SK-N-SH (cell line): ENCODE results near the gene TMEM132D. TPM values are rescaled to one million over a fixed set of nuclear protein-coding genes. Genes with fewer than 3 reads are reported as not detected.

Experiments used
- CTCF ChIA-PET: fragments of 300-600, 350-600 bp; formaldehyde crosslinking; extraction: SDS; loops from one replicate; lab custom pipeline; 2021; lab: Yijun Ruan, JAX
- POLR2A ChIA-PET: fragments of 350-600 bp; sonication (Branson Sonifier 250); formaldehyde crosslinking; extraction: SDS; loops from one replicate; lab custom pipeline; 2020; ENCODE audit warnings: antibody characterized with exemption, inconsistent platforms; lab: Yijun Ruan, JAX
- DNase-seq: peaks from one replicate; pipeline ENCODE4 v3.0.0; 2012
- H2AFZ ChIP-seq: fragments of 200-600 bp; sonication (generic); 2 replicates; pipeline ENCODE4 v1.8.1; 2016; ENCODE audit warnings: antibody characterized with exemption, mild to moderate bottlenecking, low read depth
- H3F3A ChIP-seq: fragments of 200-600 bp; sonication (generic); replicated peaks from 2 replicates; pipeline ENCODE3; 2016; ENCODE audit warnings: antibody characterized with exemption, mild to moderate bottlenecking; ENCODE audit not compliant: insufficient read depth
- H3K27ac ChIP-seq, 2 experiments: fragments of 200-500 bp in 1 of 2; fragments of 200-600 bp in 1 of 2; sonication (Bioruptor generic) in 1 of 2; sonication (generic), shearing (Covaris generic) in 1 of 2; 2 replicates each; pipeline versions ENCODE4 v1.5.1 to v1.6.1; 2014 to 2016; ENCODE audit warnings: low read depth in 2 of 2, inconsistent platforms in 1 of 2, low read length in 1 of 2, mild to moderate bottlenecking in 1 of 2, mixed read lengths in 1 of 2
- H3K27me3 ChIP-seq: fragments of 200-600 bp; sonication (generic), shearing (Covaris generic); 2 replicates; pipeline ENCODE4 v1.6.1; 2016; ENCODE audit warnings: mixed run types; ENCODE audit not compliant: insufficient read depth
- H3K36me3 ChIP-seq, 2 experiments: fragments of 200-500 bp in 1 of 2; fragments of 200-600 bp in 1 of 2; sonication (Bioruptor generic) in 1 of 2; sonication (generic) in 1 of 2; replicated peaks in 1 of 2; 2 replicates each; pipeline versions ENCODE3 to v1.5.1; 2014 to 2016; ENCODE audit warnings: low read length in 1 of 2, mild to moderate bottlenecking in 1 of 2; ENCODE audit not compliant: insufficient read depth in 2 of 2, control insufficient read depth in 1 of 2
- H3K4me1 ChIP-seq, 2 experiments: fragments of 200-500 bp in 1 of 2; fragments of 200-600 bp in 1 of 2; sonication (Bioruptor generic) in 1 of 2; sonication (generic), shearing (Covaris generic) in 1 of 2; 2 replicates each; pipeline versions ENCODE4 v1.5.1 to v1.6.1; 2014 to 2016; ENCODE audit warnings: low read depth in 1 of 2, low read length in 1 of 2, mixed run types in 1 of 2; ENCODE audit not compliant: insufficient read depth in 2 of 2, control insufficient read depth in 1 of 2
- H3K4me2 ChIP-seq: fragments of 200-600 bp; sonication (generic), shearing (Covaris generic); 2 replicates; pipeline ENCODE4 v1.6.1; 2017; ENCODE audit warnings: mixed run types
- H3K4me3 ChIP-seq, 2 experiments: fragments of 200-500 bp in 1 of 2; fragments of 200-600 bp in 1 of 2; sonication (Bioruptor generic) in 1 of 2; sonication (generic), shearing (Covaris generic) in 1 of 2; 2 replicates each; pipeline versions ENCODE4 v1.5.1 to v1.8.1; 2014 to 2016; ENCODE audit warnings: low read depth in 2 of 2, inconsistent platforms in 1 of 2, low read length in 1 of 2, mild to moderate bottlenecking in 1 of 2, mixed read lengths in 1 of 2, moderate library complexity in 1 of 2
- H3K79me2 ChIP-seq: fragments of 200-600 bp; sonication (generic); 2 replicates; pipeline ENCODE4 v1.8.1; 2017; ENCODE audit warnings: mild to moderate bottlenecking; ENCODE audit not compliant: insufficient read depth
- H3K9ac ChIP-seq: fragments of 200-600 bp; sonication (generic); 2 replicates; pipeline ENCODE4 v1.6.1; 2017; ENCODE audit warnings: mixed run types
- H3K9me2 ChIP-seq: fragments of 200-600 bp; sonication (generic); 2 replicates; pipeline ENCODE4 v1.6.1; 2017; ENCODE audit warnings: mixed run types
- H3K9me3 ChIP-seq: fragments of 200-600 bp; sonication (generic); 2 replicates; pipeline ENCODE4 v1.6.1; 2017; ENCODE audit warnings: mixed run types, mild to moderate bottlenecking, moderate library complexity
- H4K20me1 ChIP-seq: fragments of 200-600 bp; sonication (generic); 2 replicates; pipeline ENCODE4 v1.6.1; 2017; ENCODE audit warnings: mild to moderate bottlenecking, mixed run types; ENCODE audit not compliant: insufficient read depth
- CTCF ChIP-seq: fragments of 200-600 bp; sonication (generic); IDR thresholded peaks from 2 replicates; pipeline ENCODE4 v1.6.1; 2017; ENCODE audit warnings: antibody characterized with exemption, mild to moderate bottlenecking, moderate library complexity
- EP300 ChIP-seq, 2 experiments: IDR thresholded peaks; 2 replicates each; pipeline versions ENCODE4 v1.4.0 to v1.6.1; 2012; ENCODE audit warnings: borderline replicate concordance in 1 of 2, low read depth in 1 of 2, low read length in 1 of 2
- FOXM1 ChIP-seq: IDR thresholded peaks from 2 replicates; pipeline ENCODE4 v1.4.0; 2012; ENCODE audit warnings: low read depth, mild to moderate bottlenecking
- GABPA ChIP-seq: IDR thresholded peaks from 2 replicates; pipeline ENCODE4 v1.4.0; 2012; ENCODE audit warnings: low read depth, mild to moderate bottlenecking
- GATA2 ChIP-seq: sonication (generic); formaldehyde crosslinking; IDR thresholded peaks from 2 replicates; pipeline ENCODE4 v1.5.0; 2020; ENCODE audit warnings: mild to moderate bottlenecking, missing genetic modification reagents
- JUND ChIP-seq: IDR thresholded peaks from 2 replicates; pipeline ENCODE4 v1.4.0; 2012
- MAX ChIP-seq: IDR thresholded peaks from 2 replicates; pipeline ENCODE4 v1.4.0; 2012; ENCODE audit warnings: low read depth
- MEF2A ChIP-seq: IDR thresholded peaks from 2 replicates; pipeline ENCODE4 v1.4.0; 2012; ENCODE audit warnings: low read depth, borderline replicate concordance
- NFIC ChIP-seq: IDR thresholded peaks from 2 replicates; pipeline ENCODE4 v1.4.0; 2012; ENCODE audit warnings: borderline replicate concordance
- PBX3 ChIP-seq: IDR thresholded peaks from 2 replicates; pipeline ENCODE4; 2012
- POLR2AphosphoS5 ChIP-seq: IDR thresholded peaks from 2 replicates; pipeline ENCODE4 v1.6.1; 2012; ENCODE audit warnings: low read depth, low read length
- REST ChIP-seq: IDR thresholded peaks from 2 replicates; pipeline ENCODE4 v1.6.1; 2012; ENCODE audit warnings: mild to moderate bottlenecking, low read depth, low read length, moderate library complexity
- RFX5 ChIP-seq: IDR thresholded peaks from 2 replicates; pipeline ENCODE4 v1.6.1; 2012; ENCODE audit warnings: mild to moderate bottlenecking, improper control_type of control experiment, low read length
- RXRA ChIP-seq: IDR thresholded peaks from 2 replicates; pipeline ENCODE4 v1.4.0; 2012; ENCODE audit warnings: low read depth, mild to moderate bottlenecking, borderline replicate concordance
- SIN3A ChIP-seq: IDR thresholded peaks from 2 replicates; pipeline ENCODE4 v1.6.1; 2012; ENCODE audit warnings: low read depth, mild to moderate bottlenecking, low read length, moderate library complexity, borderline replicate concordance
- SMC3 ChIP-seq: IDR thresholded peaks from 2 replicates; pipeline ENCODE4 v1.6.1; 2012; ENCODE audit warnings: low read depth, low read length, improper control_type of control experiment
- TCF12 ChIP-seq: IDR thresholded peaks from 2 replicates; pipeline ENCODE4 v1.4.0; 2012
- WGBS: methylation state at CpG from one replicate; pipeline ENCODE4 v1.1.6; 2017; ENCODE audit warnings: low lambda C conversion rate; 5-methylcytosine and 5-hydroxymethylcytosine counted together
- polyA plus RNA-seq, 3 experiments: library from polyadenylated mRNA; depleted of rRNA; stranded (reverse); fragments of >200 nt; gene quantifications; 2 replicates each; pipeline ENCODE4 v1.2.3, GENCODE V29; 2012

Gene TMEM132D
- polyA plus RNA-seq, 1 of the 3 experiments (the other 2 are of a cell fraction): not detected

GRCh38 chr12:129928643-129929042, 24.8 kb upstream of the TMEM132D start:
- Histone ChIP-seq H2AFZ (no peak overlapping the region), H3K9ac (no peak overlapping the region), H3K4me1 (no peaks in the 10 kb centered on the region), H3K4me3 (no peak overlapping the region), H3K4me2 (no peak overlapping the region), H3K9me2 (no peaks in the 10 kb centered on the region), H4K20me1 (no peaks in the 10 kb centered on the region), H3K9me3 (no peaks in the 10 kb centered on the region), H3K79me2 (no peaks in the 10 kb centered on the region), H3K36me3 (no peaks in the 10 kb centered on the region), H3F3A (no peaks in the 10 kb centered on the region), H3K27me3 (no peaks in the 10 kb centered on the region), H3K27ac (no peak overlapping the region)
- POLR2A ChIA-PET: no interaction called here
- WGBS: 18% methylated on average over 4 of the region's 4 CpGs
- DNase-seq: no peak
- CTCF ChIA-PET: no interaction called here
- TF ChIP-seq PBX3 (no peak), POLR2AphosphoS5 (no peak), GABPA (no peak), NFIC (no peak), SMC3 (no peak), SIN3A (no peak), TCF12 (no peak), RFX5 (no peak)

- TF ChIP-seq EP300 (IDR thresholded peaks at IDR 0.05; ENCODE audit: borderline replicate concordance in 1 of 2, low read depth in 1 of 2, low read length in 1 of 2) (no peak), RXRA (no peak), CTCF (no peak), GATA2 (no peak), SIN3A (no peak), MAX (no peak), JUND (no peak), FOXM1 (no peak), RFX5 (no peak), REST (no peak), MEF2A (no peak)
- Histone ChIP-seq H3K9me3 (no peaks in the 10 kb centered on the region), H3K27ac (no peak overlapping the region), H3K4me2 (no peak overlapping the region), H2AFZ (no peak overlapping the region), H3K27me3 (no peaks in the 10 kb centered on the region), H3K9ac (no peak overlapping the region), H3F3A (no peaks in the 10 kb centered on the region), H3K79me2 (no peaks in the 10 kb centered on the region), H4K20me1 (no peaks in the 10 kb centered on the region), H3K4me3 (no peak overlapping the region), H3K9me2 (no peaks in the 10 kb centered on the region), H3K36me3 (no peaks in the 10 kb centered on the region), H3K4me1 (no peaks in the 10 kb centered on the region)
- 30% methylated on average over 8 of the region's 10 CpGs for WGBS
- DNase-seq: no peak
- POLR2A ChIA-PET: no interaction called here
- CTCF ChIA-PET: interaction anchor here (1.0 kb wide), 1 partner anchor 13 kb away, joined by 3 read pairs; no protein-coding TSS in a partner anchor
These were observed 23.6 kb upstream of the TMEM132D start for GRCh38 chr12:129927316-129927900.
